Measurements from ENCODE around the gene ATP6V1G1. TPM values are rescaled to one million over a fixed set of nuclear protein-coding genes. Genes with fewer than 3 reads are reported as not detected.

ATP6V1G1 gene
- total and polyA plus RNA-seq, 2 of the 13 experiments (the other 11 are each of a cell fraction or from before 2014, with no cell fraction given), result 108 to 158 TPM

- TF ChIP-seq LBX2 (CRISPR knock-in tag; IDR thresholded peaks at IDR 0.05; ENCODE audit: borderline replicate concordance) (peak; percentile 77; the same call in 1 of the 2 replicates), GABPB1 (CRISPR knock-in tag; IDR thresholded peaks at IDR 0.05) (peak; percentile 77), ARID4A (CRISPR knock-in tag; IDR thresholded peaks at IDR 0.05; ENCODE audit: borderline replicate concordance) (peak; percentile 94), NFE2L2 (IDR thresholded peaks at IDR 0.05; ENCODE audit: low read length) (no peak), GPBP1L1 (CRISPR knock-in tag; IDR thresholded peaks at IDR 0.05) (no peak), ZMYM4 (CRISPR knock-in tag; IDR thresholded peaks at IDR 0.05) (peak; percentile 98), MAX (IDR thresholded peaks at IDR 0.05) (peak; percentile 87), SATB2 (CRISPR knock-in tag; IDR thresholded peaks at IDR 0.05) (peak; percentile 90), ZSCAN29 (CRISPR knock-in tag; conservative IDR thresholded peaks at IDR 0.05) (no peak), SSRP1 (CRISPR knock-in tag; IDR thresholded peaks at IDR 0.05) (no peak), TBL1XR1 (IDR thresholded peaks at IDR 0.05; ENCODE audit: borderline replicate concordance, low read length, partially characterized antibody) (peak; percentile 87), KDM5A (IDR thresholded peaks at IDR 0.05; ENCODE audit: borderline replicate concordance, low read length) (peak; percentile 93), ZNF878 (CRISPR knock-in tag; IDR thresholded peaks at IDR 0.05) (no peak; the same call in 1 of the 2 replicates), DR1 (CRISPR knock-in tag; IDR thresholded peaks at IDR 0.05) (peak; percentile 83), ZNF160 (CRISPR knock-in tag; IDR thresholded peaks at IDR 0.05) (peak; percentile 45; the same call in 1 of the 2 replicates)
- TF ChIP-seq, protein P1, sequence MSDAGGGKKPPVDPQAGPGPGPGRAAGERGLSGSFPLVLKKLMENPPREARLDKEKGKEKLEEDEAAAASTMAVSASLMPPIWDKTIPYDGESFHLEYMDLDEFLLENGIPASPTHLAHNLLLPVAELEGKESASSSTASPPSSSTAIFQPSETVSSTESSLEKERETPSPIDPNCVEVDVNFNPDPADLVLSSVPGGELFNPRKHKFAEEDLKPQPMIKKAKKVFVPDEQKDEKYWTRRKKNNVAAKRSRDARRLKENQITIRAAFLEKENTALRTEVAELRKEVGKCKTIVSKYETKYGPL (CRISPR knock-in tag; IDR thresholded peaks at IDR 0.05), result peak; percentile 28; the same call in 1 of the 2 replicates
- TF ChIP-seq, protein P2, sequence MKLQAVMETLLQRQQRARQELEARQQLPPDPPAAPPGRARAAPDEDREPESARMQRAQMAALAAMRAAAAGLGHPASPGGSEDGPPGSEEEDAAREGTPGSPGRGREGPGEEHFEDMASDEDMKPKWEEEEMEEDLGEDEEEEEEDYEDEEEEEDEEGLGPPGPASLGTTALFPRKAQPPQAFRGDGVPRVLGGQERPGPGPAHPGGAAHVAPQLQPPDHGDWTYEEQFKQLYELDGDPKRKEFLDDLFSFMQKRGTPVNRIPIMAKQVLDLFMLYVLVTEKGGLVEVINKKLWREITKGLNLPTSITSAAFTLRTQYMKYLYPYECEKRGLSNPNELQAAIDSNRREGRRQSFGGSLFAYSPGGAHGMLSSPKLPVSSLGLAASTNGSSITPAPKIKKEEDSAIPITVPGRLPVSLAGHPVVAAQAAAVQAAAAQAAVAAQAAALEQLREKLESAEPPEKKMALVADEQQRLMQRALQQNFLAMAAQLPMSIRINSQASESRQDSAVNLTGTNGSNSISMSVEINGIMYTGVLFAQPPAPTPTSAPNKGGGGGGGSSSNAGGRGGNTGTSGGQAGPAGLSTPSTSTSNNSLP (IDR thresholded peaks at IDR 0.05; ENCODE audit: low read depth, low read length), result 0 out of 2 replicates have a peak, but pooled peaks have one; percentile 1
Measured at GRCh38 chr9:114587345-114588202, at the start of gene ATP6V1G1 (continued).
